HUES6 (cell line): ENCODE data around the gene SRR.
"Not testable (repeated sequence)": the region's sequence is repeated elsewhere in the genome, so short reads cannot be mapped to it uniquely, and the experiment has no call there.

ENCODE experiments used
- H3K27ac ChIP-seq: 2 replicates; pipeline ENCODE4 v1.7.0; 2013; ENCODE audit warnings: low read depth, mild to moderate bottlenecking, low read length, inconsistent platforms
- H3K27me3 ChIP-seq: 2 replicates; pipeline ENCODE4 v1.6.1; 2013; ENCODE audit warnings: low read length; ENCODE audit not compliant: control insufficient read depth, insufficient read depth
- H3K36me3 ChIP-seq: 2 replicates; pipeline ENCODE4 v1.6.1; 2013; ENCODE audit warnings: low read length; ENCODE audit not compliant: control insufficient read depth, insufficient read depth
- H3K4me1 ChIP-seq: 2 replicates; pipeline ENCODE4 v1.6.1; 2013; ENCODE audit warnings: low read length; ENCODE audit not compliant: control insufficient read depth, insufficient read depth
- H3K4me3 ChIP-seq: 2 replicates; pipeline ENCODE4 v1.5.1; 2013; ENCODE audit warnings: low read depth, low read length
- H3K9ac ChIP-seq: one replicate; pipeline ENCODE4 v1.6.1; 2013; ENCODE audit warnings: mild to moderate bottlenecking, low read length
- H3K9me3 ChIP-seq: 2 replicates; pipeline ENCODE4 v1.6.1; 2013; ENCODE audit warnings: low read depth, low read length; ENCODE audit not compliant: control insufficient read depth, insufficient read depth

Gene SRR

GRCh38 chr17:2297023-2297422 lies 6.7 kb upstream of the SRR start:
- Histone ChIP-seq H3K36me3 (peaks cover 74% of the 10 kb centered on the region), H3K9me3 (no peaks in the 10 kb centered on the region), H3K4me1 (no peaks in the 10 kb centered on the region), H3K9ac (no peak overlapping the region), H3K27me3 (no peaks in the 10 kb centered on the region), H3K27ac (no peak overlapping the region), H3K4me3 (no peak overlapping the region)

DNA sequence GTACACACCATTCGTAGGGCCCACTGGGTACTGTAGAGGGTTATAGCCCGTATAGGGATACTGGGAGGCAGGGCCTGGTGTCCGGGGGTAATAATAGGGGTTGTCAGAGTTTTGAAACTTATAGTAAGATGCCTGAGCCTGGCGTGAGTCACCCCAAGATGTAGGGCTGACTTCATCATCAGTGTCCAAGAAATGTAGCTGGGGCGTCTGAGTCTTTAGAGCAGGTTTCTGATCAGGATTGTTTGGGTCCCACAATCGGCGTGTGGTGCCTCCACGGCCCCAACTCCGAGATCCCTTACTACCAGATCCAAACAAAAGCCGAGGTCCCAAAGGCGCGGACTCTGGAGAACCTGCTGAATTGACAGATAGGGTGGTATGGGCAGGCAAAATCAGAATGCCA lies 4.6 kb upstream of the SRR start:
- no peaks in the 10 kb centered on the region for H3K27me3 ChIP-seq
- no peak overlapping the region for H3K27ac ChIP-seq
- H3K4me3 ChIP-seq = no peak overlapping the region
- H3K9me3 ChIP-seq = no peaks in the 10 kb centered on the region
- H3K4me1 ChIP-seq = no peaks in the 10 kb centered on the region
- H3K9ac ChIP-seq = no peak overlapping the region
- H3K36me3 ChIP-seq = peaks cover 56% of the 10 kb centered on the region

DNA sequence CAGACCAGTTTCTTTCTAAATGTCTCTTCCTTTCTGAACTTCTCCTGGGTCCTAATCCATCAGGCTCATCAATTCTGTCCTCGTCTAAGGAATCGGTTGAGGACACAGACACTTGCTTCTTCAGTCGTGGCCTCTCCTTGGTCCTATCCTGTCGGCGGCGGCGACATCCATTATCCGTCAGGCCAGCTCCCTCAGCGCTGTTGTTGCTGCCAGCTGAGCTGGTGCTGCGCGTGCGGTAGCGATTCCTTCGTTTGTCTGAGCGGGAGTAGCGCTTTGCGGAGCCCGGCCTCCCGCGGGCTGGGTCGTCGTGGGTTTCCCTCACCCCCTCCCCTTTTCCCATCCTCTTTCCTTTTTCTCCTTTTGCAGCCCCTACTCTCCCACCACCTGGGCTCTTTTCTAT lies 4.0 kb upstream of the SRR start:
- H3K9me3 ChIP-seq = no peaks in the 10 kb centered on the region
- no peak overlapping the region for H3K9ac ChIP-seq
- H3K4me1 ChIP-seq = no peaks in the 10 kb centered on the region
- no peak overlapping the region for H3K27ac ChIP-seq
- peaks cover 50% of the 10 kb centered on the region for H3K36me3 ChIP-seq
- H3K4me3 ChIP-seq = no peak overlapping the region
- H3K27me3 ChIP-seq = no peaks in the 10 kb centered on the region

DNA sequence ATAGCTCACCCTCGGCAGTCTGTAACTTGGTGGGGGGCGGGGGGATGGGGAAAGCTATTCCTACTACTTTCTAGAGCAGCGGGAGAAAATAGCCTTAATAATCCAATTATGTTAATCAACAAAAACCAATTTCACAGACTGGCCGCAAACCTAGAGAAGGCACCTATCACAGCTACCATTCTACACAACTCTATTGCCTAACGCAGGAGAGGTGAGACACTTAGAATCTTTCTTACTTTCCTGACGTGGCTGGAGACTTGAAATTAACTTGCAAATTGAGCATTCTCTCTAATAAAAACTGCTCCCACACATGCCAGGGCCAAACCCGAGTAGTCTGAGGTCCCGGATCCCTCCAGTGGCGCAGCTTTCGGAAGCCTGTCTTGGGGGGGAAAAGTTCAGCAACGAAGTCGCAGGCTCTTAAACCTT lies 959 bp upstream of the SRR start:
- peaks cover 22% of the 10 kb centered on the region for H3K36me3 ChIP-seq
- H3K4me3 ChIP-seq = peak overlapping the region; percentile 81
- H3K9ac ChIP-seq = peak overlapping the region; percentile 85
- no peaks in the 10 kb centered on the region for H3K9me3 ChIP-seq
- H3K27ac ChIP-seq = peak overlapping the region; percentile 68
- H3K27me3 ChIP-seq = no peaks in the 10 kb centered on the region
- H3K4me1 ChIP-seq = no peaks in the 10 kb centered on the region

DNA sequence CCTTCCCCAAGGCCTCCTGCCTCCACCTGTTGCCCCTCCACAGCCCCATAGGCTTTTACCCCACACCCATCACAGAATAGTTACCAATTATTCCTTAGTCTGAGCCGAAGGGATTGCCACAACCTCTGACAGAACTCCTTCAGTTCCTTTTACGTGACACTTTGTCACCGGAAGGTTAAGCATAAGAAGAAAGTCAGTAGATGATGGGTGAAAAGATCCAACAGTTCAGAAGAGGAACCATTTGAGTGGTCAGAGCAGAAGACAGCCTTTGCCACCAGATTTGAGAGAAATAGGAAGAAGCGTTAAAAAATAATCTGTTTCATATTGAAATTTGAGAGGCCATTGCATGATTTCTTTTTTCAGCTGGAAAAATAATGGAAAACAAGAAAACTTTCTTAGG lies 1.2 kb downstream of the SRR start:
- no peaks in the 10 kb centered on the region for H3K9me3 ChIP-seq
- no peaks in the 10 kb centered on the region for H3K4me1 ChIP-seq
- no peaks in the 10 kb centered on the region for H3K27me3 ChIP-seq
- no peak overlapping the region for H3K9ac ChIP-seq
- H3K36me3 ChIP-seq = peaks cover 5% of the 10 kb centered on the region
- no peak overlapping the region for H3K27ac ChIP-seq
- H3K4me3 ChIP-seq = no peak overlapping the region

DNA sequence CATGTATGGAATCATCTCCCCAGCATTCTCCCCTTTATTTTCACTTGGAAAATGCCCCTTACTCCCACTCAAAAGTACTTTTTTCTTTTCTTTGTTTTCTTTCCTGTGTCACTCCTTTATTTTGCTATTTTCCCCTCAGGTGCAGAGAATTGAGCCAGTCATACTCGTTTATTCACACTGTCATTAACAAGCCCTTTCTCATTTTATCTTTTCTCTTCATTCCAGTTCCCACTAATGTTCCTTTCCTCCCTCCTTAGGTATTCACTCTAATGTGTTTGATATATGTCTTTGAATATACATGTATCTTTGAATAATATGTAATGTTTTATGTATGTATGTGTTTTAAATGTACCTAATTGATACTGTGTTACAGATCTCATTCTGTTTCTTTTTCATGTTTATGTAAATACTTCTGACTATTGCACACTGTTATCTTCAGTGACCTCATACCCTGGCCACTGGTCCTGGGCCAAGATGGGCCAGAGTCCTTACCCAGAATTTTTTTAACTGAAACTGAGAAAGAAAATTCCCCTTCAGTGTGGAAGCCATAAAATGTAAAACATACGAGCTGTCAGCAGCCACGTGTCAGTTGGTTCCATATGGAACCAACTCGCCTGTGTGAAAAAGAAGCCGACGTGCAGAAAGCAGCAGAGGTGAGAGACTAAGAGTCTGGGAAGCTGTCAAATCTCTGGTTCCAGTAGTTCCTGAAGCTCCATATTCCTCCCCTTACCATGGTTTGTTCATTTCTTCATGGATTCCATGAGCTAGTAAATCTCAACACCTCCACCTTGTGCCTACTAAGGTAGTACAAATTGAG lies 5.8 kb downstream of the SRR start:
- H3K9me3 ChIP-seq = no peaks in the 10 kb centered on the region
- H3K27ac ChIP-seq = no peak overlapping the region

DNA sequence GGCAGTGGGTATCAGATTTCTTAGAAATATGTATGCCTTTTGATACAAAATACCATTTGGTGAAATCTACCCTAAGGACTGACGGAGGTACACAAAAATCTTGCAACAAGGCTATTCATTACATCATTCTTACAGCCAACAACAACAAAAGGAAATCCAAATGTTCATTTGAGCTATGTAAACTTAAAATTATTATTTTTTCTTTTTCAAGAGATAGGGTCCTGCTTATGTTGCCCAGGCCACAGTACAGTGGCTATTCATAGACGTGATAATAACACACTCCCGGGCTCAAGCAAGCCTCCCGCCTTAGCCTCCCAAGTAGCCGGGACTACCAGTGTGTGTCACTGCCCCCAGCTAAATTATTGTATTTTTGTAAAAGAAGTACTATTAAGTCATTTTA lies 9.0 kb downstream of the SRR start:
- H3K27me3 ChIP-seq = no peaks in the 10 kb centered on the region
- no peak overlapping the region for H3K4me3 ChIP-seq
- H3K4me1 ChIP-seq = no peaks in the 10 kb centered on the region
- H3K27ac ChIP-seq = no peak overlapping the region
- no peak overlapping the region for H3K9ac ChIP-seq
- H3K36me3 ChIP-seq = no peaks in the 10 kb centered on the region
- H3K9me3 ChIP-seq = no peaks in the 10 kb centered on the region

More for the DNA sequence above, 5.8 kb downstream of the SRR start:
- no peak overlapping the region for H3K4me3 ChIP-seq
- H3K27me3 ChIP-seq = no peaks in the 10 kb centered on the region
- H3K4me1 ChIP-seq = no peaks in the 10 kb centered on the region
- H3K36me3 ChIP-seq = no peaks in the 10 kb centered on the region
- no peak overlapping the region for H3K9ac ChIP-seq

GRCh38 chr17:2316916-2317205 lies 13.1 kb downstream of the SRR start:
- H3K27me3 ChIP-seq, H3K4me1 ChIP-seq, H3K27ac ChIP-seq, H3K4me3 ChIP-seq, H3K9ac ChIP-seq, H3K9me3 ChIP-seq: not testable (repeated sequence)
- H3K36me3 ChIP-seq = peaks cover 13% of the 10 kb centered on the region

- Histone ChIP-seq H3K4me1 (no peaks in the 10 kb centered on the region), H3K4me3 (no peak overlapping the region), H3K36me3 (peaks cover 21% of the 10 kb centered on the region), H3K27ac (no peak overlapping the region), H3K9me3 (no peaks in the 10 kb centered on the region), H3K9ac (no peak overlapping the region), H3K27me3 (no peaks in the 10 kb centered on the region)
These were observed 14.0 kb downstream of the SRR start for GRCh38 chr17:2317796-2318195.

DNA sequence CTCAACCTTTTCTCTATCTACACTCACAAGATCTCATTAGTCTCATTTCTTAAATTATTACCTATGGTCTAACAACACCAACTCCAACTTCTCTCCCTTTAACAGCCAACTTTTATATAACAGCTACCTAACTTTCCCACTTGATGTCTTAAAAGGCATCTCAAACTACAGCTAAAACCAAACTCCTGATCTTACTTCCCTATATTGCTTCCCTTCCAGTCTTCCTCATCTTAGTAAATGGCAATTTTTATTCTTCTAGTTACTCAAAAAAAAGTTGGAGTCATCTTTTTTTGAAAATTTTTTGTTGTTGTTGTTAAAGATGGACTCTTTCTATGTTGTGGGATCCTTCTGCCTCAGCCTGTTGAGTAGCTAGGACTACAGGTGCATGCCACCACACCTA lies 15.3 kb downstream of the SRR start:
- Histone ChIP-seq H3K4me1 (no peaks in the 10 kb centered on the region), H3K9ac (no peak overlapping the region), H3K27me3 (no peaks in the 10 kb centered on the region), H3K9me3 (no peaks in the 10 kb centered on the region), H3K4me3 (no peak overlapping the region), H3K36me3 (peaks cover 34% of the 10 kb centered on the region), H3K27ac (no peak overlapping the region)

DNA sequence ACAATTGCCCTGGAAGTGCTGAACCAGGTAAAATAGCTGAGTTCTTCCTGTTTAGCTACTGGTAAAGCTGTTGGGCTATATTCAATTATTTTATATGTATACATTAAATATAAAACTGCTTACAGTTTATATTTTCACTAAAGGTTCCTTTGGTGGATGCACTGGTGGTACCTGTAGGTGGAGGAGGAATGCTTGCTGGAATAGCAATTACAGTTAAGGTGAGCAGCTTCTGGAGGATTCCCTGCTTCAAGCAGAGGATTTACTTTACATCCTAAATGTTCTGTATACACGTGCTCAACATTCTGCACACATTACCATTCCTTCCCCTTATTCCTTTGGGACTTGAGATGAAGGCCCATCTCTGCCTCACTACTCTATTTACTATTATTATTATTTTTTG lies 17.6 kb downstream of the SRR start:
- H3K4me1 ChIP-seq = no peaks in the 10 kb centered on the region
- H3K9me3 ChIP-seq = no peaks in the 10 kb centered on the region
- no peak overlapping the region for H3K27ac ChIP-seq
- H3K9ac ChIP-seq = no peak overlapping the region
- no peak overlapping the region for H3K4me3 ChIP-seq
- H3K36me3 ChIP-seq = peaks cover 57% of the 10 kb centered on the region
- H3K27me3 ChIP-seq = no peaks in the 10 kb centered on the region
